Glutamatergic neuron (in vitro differentiated cells): Measurements from ENCODE around the gene LTB4R. TPM values are rescaled to one million over a fixed set of nuclear protein-coding genes. Genes with fewer than 3 reads are reported as not detected.

ENCODE experiments used
- DNase-seq: peaks from one replicate; pipeline ENCODE4 v3.0.0; 2022
- H3K27ac Mint-ChIP-seq: one replicate; pipeline ENCODE4 v1.8.0; 2020; ENCODE audit warnings: mild to moderate bottlenecking, mixed read lengths, inconsistent platforms; ENCODE audit not compliant: unreplicated experiment
- H3K27me3 Mint-ChIP-seq: one replicate; pipeline ENCODE4 v1.8.0; 2020; ENCODE audit warnings: mild to moderate bottlenecking, moderate library complexity, mixed read lengths, inconsistent platforms; ENCODE audit not compliant: unreplicated experiment
- H3K36me3 Mint-ChIP-seq: one replicate; pipeline ENCODE4 v1.8.0; 2020; ENCODE audit warnings: mild to moderate bottlenecking, mixed read lengths, inconsistent platforms; ENCODE audit not compliant: unreplicated experiment
- H3K4me1 Mint-ChIP-seq: one replicate; pipeline ENCODE4 v1.8.0; 2020; ENCODE audit warnings: mild to moderate bottlenecking, low read depth, mixed read lengths, inconsistent platforms; ENCODE audit not compliant: unreplicated experiment
- H3K4me3 Mint-ChIP-seq: one replicate; pipeline ENCODE4 v1.8.0; 2020; ENCODE audit warnings: mild to moderate bottlenecking, mixed read lengths, inconsistent platforms; ENCODE audit not compliant: unreplicated experiment
- H3K9me3 Mint-ChIP-seq: one replicate; pipeline ENCODE4 v1.8.0; 2020; ENCODE audit warnings: mild to moderate bottlenecking, moderate library complexity, mixed read lengths, inconsistent platforms; ENCODE audit not compliant: unreplicated experiment
- total RNA-seq: library from RNA; stranded (reverse); fragmentation: NEBNext Ultra II Directional; extraction: Animal tissue kit (Norgen Biotek cat#: 25700); gene quantifications from one replicate; pipeline ENCODE4 v1.2.1, GENCODE V29; 2021; ENCODE audit not compliant: unreplicated experiment
- TF ChIP-seq, protein P1 (sequence below): fragments of 200-600 bp; sonication (generic); IDR thresholded peaks from one replicate; pipeline ENCODE4 v1.5.0; 2021; ENCODE audit not compliant: partially characterized antibody, unreplicated experiment

The LTB4R gene
- total RNA-seq, 1 donor from 2014 or later: 7.1 TPM

DNA sequence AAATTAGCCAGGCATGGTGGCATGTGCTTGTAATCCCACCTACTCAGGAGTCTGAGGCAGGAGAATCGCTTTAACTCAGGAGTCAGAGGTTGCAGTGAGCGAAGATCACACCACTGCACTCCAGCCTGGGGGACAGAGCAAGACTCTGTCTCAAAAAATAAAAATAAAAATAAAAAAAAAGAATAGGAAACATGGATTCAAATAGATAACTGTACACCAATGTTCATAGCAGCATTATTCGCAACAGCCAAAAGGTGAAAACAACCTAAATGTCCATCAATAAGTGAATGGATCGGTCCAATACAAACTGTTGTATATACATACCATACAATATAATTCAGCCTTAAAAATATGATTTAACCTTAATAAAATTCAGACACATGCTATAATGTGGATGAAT lies 31.6 kb downstream of the LTB4R start:
- Mint-ChIP-seq H3K36me3 (no peaks in the 10 kb centered on the region), H3K4me3 (no peak overlapping the region), H3K27ac (no peak overlapping the region), H3K27me3 (peaks cover 6% of the 10 kb centered on the region), H3K4me1 (no peaks in the 10 kb centered on the region), H3K9me3 (no peaks in the 10 kb centered on the region)
- no peak for DNase-seq
- TF ChIP-seq, protein P1, sequence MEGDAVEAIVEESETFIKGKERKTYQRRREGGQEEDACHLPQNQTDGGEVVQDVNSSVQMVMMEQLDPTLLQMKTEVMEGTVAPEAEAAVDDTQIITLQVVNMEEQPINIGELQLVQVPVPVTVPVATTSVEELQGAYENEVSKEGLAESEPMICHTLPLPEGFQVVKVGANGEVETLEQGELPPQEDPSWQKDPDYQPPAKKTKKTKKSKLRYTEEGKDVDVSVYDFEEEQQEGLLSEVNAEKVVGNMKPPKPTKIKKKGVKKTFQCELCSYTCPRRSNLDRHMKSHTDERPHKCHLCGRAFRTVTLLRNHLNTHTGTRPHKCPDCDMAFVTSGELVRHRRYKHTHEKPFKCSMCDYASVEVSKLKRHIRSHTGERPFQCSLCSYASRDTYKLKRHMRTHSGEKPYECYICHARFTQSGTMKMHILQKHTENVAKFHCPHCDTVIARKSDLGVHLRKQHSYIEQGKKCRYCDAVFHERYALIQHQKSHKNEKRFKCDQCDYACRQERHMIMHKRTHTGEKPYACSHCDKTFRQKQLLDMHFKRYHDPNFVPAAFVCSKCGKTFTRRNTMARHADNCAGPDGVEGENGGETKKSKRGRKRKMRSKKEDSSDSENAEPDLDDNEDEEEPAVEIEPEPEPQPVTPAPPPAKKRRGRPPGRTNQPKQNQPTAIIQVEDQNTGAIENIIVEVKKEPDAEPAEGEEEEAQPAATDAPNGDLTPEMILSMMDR: no peak

DNA sequence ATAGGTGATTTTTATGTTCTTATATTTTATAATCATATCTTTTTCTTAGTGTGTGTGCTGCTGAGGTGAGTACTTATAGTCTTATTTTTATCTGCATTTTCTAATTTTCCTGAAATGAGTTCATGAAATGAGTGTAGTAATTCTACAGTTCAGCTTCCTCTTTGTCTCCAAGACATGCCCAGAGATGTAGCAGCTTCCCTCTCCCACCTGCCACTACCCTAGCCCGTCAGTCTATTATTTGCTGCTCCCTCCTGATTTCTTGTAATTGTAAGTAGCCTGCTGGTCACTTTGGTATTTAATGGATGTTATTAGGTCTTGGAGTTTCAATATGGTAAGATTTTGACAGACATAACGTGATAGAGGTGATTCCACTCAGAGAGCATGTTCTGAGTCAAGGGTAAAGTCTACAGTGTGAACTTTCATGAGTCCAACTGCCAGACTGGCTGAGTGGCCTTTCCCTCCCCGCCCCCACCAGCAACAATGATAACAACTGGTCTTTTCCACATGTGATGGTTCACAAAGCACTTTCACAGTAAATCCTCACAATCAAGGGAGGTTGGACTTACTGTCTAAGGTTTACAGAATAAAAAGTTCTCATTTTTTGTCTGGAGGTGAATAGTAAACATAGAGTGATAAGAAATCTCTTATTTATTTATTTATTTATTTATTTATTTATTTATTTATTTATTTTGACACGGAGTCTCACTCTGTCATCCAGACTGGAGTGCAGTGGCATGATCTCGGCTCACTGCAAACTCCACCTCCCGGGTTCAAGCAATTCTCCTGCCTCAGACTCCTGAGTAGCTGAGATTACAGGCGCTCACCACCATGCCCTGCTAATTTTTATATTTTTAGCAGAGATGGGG lies 32.7 kb downstream of the LTB4R start:
- Mint-ChIP-seq H3K27ac (no peak overlapping the region), H3K4me3 (no peak overlapping the region), H3K9me3 (no peaks in the 10 kb centered on the region), H3K27me3 (peaks cover 3% of the 10 kb centered on the region), H3K36me3 (no peaks in the 10 kb centered on the region), H3K4me1 (no peaks in the 10 kb centered on the region)
- no peak for DNase-seq
- TF ChIP-seq, protein P1: no peak

DNA sequence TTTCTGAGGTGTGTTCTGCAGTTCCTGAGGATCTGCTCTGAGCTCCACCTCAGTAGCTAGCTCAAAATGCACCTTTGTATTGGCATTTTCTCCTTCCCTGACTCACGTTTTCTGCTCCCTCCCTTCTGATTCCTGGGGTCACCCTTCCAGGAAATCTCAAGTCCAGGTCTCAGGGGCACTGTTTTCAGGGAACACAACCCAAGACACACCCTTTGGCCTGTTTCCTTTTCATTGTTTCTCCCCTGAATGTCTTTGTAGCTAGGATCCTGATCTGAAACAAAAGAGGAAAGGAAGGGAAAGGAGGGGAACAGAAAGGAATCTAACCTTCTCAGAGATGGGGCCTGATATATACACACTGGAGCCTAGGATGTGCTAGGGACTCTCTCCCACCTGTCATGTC lies 35.8 kb downstream of the LTB4R start:
- TF ChIP-seq, protein P1: no peak
- H3K27me3 Mint-ChIP-seq: peaks cover 3% of the 10 kb centered on the region

DNA sequence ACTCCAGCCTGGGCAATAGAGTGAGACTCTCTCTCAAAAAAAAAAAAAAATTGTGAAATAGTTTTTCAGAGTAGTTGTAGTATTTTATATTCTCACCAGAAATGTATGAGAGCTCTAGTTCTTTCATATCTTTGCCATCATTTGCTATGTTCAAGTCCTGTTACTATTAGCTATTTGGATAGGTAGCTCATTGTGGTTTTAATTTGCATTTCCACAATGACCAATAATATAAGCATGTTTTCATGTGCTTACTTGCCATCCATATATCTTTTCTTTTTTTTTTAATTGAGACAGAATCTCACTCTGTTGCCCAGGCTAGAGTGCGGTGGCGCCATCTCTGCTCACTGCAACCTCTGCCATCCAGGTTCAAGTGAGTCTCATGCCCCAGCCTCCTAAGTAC lies 36.9 kb downstream of the LTB4R start:
- TF ChIP-seq, protein P1: no peak
- Mint-ChIP-seq H3K27ac (no peak overlapping the region), H3K4me3 (no peak overlapping the region), H3K36me3 (no peaks in the 10 kb centered on the region), H3K27me3 (peaks cover 1% of the 10 kb centered on the region), H3K4me1 (no peaks in the 10 kb centered on the region), H3K9me3 (no peaks in the 10 kb centered on the region)
- no peak for DNase-seq

More for the DNA sequence above, 35.8 kb downstream of the LTB4R start:
- no peak for DNase-seq
- H3K36me3 Mint-ChIP-seq: no peaks in the 10 kb centered on the region
- no peak overlapping the region for H3K4me3 Mint-ChIP-seq
- H3K9me3 Mint-ChIP-seq: no peaks in the 10 kb centered on the region
- H3K4me1 Mint-ChIP-seq: no peaks in the 10 kb centered on the region
- H3K27ac Mint-ChIP-seq: no peak overlapping the region

DNA sequence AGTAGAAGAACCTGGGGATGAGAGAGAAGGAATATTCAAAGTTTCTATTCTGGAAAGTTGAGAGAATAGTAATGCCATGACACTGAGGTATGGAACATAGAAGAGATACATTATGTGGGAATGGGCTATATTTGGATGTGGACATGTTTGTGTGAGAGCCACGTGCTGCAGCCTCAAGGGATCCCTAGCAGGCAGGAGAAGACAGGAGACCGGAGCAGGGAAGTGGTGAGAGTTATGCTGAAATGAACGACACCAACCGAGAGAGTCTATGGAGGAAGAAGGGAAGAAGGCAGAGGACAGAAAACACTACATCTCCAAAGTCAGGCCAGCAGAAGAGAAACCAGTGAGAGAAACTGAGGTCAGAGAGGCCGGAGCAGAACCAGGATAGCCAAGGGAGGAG lies 38.4 kb downstream of the LTB4R start:
- H3K4me3 Mint-ChIP-seq: no peak overlapping the region
- no peak for DNase-seq
- H3K4me1 Mint-ChIP-seq: no peaks in the 10 kb centered on the region
- H3K9me3 Mint-ChIP-seq: no peaks in the 10 kb centered on the region
- H3K36me3 Mint-ChIP-seq: no peaks in the 10 kb centered on the region
- peaks cover 3% of the 10 kb centered on the region for H3K27me3 Mint-ChIP-seq
- no peak overlapping the region for H3K27ac Mint-ChIP-seq
- TF ChIP-seq, protein P1: no peak
